GM21528 (cell line): Measurements from ENCODE around the gene BPIFB2.

Experiments
- ATAC-seq: cut with Tn5 transposase; IDR thresholded peaks from one replicate; pipeline ENCODE4 v1.9.1; 2021; ENCODE audit warnings: mild to moderate bottlenecking, moderate library complexity; ENCODE audit not compliant: unreplicated experiment, low FRiP score

Gene BPIFB2

DNA sequence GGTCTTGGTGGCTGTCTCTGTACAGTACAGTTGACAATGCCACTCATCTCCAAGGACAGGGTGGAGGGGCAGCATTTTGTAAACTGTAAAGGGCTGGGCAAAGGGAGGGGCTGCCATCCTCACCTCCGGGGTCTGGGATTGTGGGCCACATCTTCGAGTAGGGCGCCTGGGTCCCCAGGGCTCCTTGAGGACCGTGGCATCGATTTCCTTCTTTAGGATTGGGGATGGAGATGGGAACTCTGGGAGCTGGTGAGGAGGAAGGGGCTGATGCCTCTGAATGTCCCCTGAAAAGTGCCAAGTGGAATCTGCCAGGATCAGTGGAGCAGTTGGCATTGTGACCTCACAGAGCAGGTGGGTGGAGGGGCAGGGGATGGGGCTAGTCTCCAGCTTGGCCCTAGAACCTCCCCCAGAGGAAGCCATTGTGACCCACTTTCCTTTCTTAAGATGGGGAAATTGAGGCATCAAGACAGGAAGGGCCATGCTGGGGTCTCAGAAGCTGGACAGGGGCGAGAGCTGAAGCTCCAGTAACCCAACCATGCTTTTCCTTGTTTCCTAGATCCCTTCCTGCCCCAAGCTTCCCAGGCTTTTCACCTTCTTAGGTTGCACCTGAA lies 3.3 kb upstream of the BPIFB2 start, which contains the start of gene SUN5:
Gene SUN5 (minus strand): TSS at position 293 of the 611 bp plus-strand sequence. CDS start 93 bp downstream, at position 200.
- ATAC-seq: no peak

DNA sequence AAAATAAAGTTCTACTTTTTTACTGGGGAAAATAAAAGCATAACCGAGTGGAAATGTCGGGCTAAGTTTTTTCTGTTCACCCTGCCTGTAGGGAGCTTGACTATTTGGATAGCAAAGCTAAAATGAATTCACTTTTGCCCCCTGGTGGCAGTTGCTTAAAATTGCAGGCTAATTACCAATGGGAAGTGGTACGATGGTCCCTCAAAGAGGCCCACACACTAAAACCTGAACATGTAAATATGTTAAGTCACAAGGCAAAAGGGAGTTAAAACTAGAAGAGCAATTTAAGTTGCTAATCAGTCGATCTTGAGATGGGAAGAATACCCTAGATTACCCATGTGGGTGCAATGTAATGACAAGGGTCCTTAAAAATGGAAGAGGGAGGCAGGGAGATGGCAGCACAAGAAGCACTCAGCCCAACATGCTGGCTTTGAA lies 2.4 kb upstream of the BPIFB2 start:
- no peak for ATAC-seq

DNA sequence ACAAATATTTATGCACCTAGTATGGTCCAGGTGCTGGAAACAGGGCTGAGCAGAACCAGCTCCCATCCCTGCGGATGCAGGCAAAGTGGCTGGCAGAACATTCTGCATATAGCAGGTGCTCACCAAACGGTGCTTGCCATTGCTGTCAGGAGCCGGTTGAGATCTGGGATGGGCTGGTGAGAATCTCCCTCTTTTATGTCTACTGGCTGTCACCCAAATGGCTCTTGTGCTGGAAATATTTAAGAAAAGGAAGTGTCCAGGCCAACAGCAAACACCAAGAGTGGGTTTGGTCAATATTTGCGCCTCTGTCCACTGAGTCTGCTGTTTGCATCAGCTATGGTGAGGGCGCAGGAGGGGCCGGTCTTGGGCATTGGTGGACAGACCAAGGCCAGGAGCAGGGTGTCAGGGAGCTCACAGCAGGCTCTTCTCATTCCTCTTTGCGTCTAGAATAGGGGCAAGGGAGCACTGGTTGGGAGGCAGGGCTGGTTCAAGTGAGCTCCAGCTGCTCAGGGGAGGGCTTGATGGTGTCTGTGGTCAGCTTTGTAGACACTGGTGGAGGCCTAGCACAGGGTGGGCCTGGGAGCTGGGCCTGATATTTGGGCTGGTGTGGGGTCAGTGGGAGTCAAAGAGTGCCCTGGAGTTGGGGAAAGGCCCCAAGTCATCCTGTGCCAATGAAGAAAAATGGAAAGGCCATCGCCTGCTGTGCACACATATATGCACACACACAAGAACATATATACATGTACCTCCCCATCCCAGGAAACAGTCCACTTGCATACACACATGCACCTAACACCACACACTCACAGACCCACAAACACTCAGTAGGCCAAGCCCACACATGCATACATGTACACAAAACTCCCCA lies 1.4 kb upstream of the BPIFB2 start:
- no peak for ATAC-seq

DNA sequence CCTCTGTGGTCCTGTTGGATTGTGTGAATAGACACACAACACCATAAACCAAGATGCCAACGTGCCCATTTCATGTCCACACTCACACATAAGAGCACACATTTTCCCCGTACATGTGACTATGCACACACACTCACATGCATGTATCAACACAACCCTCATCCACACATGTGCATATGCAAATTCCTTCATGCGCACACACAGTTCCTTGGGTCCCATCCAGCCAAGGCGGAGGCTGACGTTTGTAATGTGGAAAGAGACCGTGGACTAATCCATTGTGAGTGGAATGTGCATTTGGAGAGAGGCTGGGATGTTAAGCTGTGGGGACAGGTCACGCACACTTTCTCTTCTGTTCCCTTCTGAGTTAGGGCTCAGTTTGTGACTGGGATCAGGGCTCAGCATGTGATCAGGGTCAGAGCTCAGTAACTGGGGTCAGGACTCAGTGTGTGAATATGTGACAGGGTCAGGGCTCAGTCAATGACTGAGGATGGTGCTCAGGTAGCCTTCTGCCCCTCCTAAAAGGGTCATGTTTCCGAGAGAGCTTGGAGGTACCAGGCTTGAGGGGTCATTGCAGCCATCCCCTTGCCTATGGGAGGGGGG lies 628 bp upstream of the BPIFB2 start:
- ATAC-seq: no peak

DNA sequence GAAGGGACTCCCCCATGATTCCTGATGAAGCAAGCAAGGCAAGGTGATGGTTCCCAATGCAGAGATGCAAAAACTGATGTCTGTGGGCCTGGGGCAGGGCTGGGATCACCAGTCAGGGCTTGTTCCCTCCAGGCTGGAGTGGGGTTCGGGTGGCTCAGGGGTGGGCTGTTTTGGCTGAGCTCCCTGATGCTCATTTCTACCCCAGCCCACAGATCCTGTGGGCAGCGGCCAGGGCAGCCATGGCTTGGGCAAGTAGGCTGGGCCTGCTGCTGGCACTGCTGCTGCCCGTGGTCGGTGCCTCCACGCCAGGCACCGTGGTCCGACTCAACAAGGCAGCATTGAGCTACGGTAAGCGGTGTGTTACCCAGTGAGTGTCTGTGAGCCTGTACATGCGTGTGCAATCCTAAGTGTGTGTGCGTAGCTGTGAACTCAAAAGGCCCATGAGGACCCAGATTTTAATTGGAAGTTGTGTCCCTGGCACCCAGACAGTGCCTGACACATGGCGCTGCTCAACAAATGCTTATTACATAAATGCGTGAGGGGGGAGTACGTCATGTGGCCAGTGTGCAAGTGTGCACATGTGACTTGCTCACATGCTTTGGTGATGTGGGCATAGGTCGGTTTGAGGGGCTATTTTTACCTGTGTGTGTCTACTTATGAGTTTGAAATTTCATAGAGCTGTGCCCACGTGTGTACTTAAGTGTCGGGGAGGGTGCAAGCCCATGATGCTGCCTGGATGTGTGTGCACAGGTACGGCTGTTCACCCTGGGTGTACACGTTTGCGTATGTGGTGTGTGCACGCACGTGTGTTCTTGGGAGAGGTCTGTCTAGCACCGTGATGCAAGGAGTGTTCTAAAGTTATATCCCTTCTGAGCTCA lies 1.1 kb downstream of the BPIFB2 start:
- no peak for ATAC-seq

DNA sequence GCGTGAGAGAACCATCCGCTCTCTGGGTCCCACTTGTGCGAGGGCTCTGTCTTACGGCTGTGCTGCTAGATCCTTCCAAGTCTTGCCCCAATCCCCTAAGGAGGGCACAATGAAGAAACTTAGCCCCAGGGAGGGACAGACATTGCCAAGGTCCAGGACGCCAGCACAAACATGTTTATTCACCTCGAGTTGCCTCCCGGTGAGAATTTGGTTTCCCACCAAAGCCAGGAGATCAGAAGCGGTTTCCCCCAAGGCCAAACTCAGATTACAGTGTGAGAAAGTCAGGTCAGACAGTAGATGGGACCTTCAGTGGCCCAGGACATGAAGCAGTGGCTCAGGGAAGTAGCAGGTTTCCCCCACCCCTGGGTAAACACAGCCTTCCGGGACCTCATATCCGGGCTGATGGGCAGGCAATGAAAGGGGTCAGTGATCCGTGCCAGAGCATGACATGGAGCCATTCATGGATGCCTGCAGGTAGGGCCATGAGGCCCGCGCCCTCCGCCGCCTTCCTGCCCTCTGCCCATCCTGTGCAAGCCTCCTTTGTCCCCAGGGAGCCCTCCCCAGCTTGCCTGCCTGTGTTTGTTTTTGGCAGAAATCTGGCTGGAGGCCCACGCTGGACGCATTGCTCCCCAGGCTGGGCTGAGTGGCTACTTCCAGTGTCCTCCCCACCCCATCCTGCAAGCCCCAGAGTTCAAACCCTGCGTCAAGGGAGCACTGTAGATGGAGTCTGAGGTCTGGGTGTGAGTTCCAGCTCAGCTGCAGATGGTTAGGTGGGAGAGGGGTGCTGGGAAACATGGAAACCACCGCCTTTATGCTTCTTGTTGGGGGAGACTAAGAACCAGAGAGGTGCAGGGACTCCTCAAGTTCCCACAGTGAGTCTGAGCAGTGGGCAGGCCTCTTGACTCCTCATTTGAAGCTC lies 2.0 kb downstream of the BPIFB2 start:
- no peak for ATAC-seq

DNA sequence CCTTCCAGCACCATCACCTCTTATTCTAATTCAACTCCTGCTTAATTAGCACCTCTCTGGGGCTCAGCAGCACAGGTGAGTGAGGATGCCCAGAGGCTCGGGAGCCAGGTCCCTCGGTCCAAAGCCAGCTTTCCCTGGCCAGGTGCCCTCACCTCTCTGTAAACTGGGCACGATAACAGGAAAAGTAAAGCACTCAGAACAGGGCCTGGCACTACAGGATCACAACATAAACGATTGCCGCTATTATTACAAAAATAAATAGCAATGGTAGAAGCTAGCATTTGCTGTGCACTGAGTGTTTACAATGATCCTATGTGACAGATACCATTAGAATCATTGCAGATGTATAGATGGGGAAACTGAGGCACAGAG lies 2.6 kb downstream of the BPIFB2 start:
- ATAC-seq: no peak

DNA sequence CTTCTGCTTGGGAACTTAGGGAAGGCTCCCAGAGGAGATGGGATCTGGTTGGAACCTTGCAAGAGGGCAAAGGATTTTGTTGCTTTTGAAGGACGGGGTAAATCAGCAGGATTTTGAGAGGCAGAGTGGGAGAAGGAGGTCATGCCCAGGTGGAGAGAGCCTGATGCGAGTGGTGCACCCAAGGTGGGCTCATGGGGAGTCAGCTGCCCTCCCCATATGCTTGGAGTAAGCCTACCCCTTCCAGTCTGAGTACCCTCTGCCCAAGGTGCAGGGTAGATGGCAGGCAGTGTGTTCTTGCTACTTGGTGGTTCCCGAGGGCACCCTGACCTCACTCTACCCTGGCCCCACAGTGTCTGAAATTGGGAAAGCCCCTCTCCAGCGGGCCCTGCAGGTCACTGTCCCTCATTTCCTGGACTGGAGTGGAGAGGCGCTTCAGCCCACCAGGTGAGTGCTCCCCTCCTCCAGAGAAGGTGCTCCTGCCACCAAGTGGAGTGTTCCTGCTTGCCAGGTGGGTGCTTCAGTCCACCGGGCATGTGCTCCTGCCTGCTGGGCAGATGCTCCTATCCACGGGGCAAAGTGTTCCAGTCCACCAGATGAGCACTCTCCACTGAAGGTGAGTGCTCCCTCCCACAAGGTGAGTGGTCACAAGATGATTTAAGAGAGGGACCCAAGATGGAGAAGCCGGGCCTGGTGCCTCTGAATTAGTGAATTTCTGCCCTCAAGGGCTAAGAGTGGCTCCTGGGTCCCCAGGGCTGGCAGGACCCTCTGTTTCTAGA lies 3.4 kb downstream of the BPIFB2 start:
- ATAC-seq: no peak

DNA sequence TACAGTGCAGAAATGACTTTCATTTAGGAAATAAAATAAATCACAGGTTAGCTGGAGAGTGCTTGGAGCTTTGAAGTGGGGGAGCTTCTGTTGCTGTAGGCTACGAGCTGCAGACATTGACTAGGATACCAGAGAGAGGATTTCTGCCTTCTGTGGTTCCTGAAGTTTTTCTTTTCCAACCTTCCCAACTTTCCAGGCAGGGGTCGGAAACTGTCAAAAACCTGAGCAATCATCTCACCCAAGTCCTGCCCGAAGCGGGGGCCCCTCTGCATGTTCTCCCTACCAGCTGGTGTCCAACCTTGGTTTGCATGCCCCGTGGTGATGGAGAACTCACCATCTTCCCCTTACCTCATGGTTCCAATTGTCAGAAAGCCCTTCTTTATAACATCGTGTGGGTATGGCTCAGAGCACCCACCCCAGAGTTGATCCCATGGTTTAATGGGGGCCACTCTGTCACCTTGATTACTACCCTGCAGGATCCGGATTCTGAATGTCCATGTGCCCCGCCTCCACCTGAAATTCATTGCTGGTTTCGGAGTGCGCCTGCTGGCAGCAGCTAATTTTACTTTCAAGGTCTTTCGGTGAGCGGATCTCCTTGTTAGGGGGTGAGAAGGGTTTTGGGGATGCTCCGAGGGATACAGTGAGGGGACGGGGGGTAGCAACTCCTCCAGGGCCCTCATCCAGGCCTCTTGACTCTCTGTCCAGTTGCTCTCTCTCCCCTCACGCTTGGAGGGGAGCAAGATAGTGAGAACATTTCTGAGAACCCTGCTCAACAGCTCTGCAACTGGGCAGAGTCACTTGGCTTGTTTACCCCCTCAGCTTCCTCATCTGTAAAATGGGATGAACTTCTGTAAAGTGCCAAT lies 5.1 kb downstream of the BPIFB2 start:
- no peak for ATAC-seq

DNA sequence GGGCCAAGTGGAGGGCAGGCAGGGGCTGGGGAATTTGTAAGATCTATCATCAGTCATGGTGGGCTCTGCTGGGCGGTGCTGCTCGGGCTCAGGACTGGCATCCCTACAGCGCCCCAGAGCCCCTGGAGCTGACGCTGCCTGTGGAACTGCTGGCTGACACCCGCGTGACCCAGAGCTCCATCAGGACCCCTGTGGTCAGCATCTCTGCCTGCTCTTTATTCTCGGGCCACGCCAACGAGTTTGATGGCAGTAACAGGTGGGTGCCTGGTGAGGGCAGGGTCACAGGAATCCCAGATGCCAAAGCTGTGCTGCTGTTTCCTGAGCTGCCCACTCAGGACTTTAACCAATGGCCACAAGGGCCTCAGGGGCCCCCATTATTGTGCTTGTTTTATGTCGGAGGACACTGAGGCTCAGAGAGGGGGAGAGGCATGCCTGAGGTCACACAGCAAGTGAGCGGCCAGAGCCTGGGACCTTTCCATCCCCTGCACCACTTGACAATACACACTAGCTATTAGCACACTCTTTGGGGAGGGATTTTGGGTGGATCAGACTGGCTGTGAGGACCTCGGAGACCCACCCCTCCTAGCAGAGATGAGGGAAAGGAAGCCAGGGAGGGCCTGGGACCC lies 6.3 kb downstream of the BPIFB2 start:
- no peak for ATAC-seq

DNA sequence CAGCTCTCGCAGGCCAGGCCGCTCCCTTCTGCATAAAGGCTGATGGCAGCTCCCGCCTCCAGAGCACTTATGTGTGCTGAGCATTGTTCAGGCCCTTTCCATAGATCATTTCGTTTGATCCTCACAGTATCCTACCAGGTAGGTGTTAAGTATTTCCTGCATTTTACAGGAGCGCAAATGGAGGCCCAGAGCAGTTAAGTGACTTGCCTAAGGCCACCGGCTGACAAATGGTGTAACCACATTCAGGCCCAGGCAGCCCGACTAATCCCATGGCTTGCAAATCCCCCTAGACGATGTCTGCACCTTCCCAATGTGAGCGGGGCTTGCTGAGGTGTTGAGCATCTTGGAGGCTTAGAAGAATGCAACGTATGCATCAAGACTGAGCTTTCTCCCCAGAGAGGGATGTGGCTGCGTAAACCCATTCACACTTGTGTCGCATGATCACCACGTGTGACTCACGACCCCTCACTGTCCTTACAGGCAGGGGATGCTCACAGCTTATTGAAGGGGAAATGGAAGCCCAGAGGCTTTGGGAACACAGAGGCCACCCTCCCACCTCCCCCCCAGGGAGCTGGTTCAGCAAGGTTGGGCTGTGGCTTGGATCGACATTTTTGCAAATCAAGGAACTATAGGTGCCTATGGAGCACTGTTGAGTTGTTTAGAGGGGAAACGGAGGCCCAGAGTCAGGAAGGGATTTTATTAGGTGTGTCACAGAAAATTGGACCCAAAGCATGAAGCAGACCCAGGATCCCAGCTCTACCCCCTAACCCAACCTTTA lies 7.0 kb downstream of the BPIFB2 start:
- ATAC-seq: no peak

DNA sequence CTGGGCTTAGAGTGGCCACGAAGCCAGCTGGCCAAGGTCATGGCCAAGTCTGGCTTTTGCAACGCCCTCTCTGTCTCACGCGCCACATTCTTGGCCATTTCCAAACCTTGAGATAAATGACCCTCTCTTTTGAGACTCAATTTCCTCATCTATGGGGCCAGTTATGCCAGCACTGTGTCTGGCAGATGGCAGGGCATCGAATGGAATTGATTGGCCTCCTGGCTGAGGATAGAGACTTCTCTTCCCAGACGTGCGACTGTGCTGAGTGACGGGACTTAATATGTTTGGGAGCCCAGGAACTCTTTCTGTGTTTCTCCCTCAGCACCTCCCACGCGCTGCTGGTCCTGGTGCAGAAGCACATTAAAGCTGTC lies 7.6 kb downstream of the BPIFB2 start:
- ATAC-seq: no peak

DNA sequence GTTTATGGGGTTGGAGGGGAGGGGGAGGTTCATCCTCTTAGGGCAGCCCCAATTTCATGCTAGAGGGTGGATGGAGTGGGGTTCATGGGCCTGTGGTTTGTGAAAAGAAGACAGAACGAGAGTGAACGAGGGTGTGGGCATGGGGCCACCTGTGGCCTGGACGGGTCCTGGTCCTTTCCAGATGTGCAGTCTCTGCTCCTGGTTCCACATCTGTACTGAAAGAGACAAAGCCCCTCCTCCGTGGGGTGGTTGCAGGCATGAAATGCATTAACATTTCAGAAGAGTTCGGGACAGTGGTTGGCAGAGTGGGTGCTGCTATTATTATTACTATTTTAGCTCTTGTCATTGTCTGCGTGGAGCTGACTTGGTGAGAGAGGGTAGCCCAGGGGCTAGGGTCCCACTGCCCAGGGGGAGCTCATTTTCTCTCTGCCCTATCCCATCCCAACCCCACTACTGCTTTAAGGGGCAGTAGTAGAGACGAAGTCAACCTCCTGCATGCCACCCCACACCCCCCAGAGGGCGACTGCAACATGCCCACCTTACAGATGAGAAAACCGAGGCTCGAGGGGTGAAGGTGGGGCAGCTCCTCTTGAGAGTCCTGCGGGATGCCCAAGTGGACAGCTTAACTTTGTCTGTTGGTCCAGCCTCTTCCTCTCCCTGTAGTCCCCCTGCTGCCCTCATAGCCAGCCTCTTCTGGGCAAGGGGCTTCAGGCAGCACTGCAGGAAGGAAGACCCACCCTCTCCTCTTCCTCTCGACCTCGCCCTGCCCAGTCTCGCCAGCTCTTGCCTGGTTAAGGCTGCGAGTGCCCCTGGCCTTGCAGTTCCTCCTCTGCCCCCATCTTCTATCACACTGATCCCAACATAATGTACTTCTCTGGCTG lies 8.4 kb downstream of the BPIFB2 start:
- ATAC-seq: no peak

DNA sequence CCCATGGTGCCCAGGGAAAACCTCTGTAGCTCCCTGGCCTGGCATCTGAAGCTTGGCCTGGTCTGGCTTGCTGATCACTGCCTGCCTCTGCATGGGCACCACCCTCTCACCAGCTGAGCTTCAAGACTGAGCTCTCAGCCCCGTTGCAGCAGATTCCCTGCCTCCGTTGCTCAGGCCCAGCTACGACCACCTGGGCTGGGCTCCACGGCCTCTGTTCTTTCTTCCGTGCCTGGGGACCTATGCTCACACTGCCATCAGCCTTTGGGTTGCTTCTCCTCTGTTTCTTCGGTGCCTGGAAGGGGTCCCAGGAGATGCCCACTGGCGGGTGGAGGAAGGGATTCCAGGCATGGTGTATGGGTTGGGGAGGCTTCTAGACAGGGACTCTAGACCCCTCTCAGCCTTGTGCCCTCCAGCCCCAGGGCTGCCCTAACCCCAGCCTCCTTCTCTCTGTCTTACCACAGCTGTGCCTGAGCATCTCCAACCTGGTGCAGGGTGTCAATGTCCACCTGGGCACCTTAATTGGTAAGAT lies 9.1 kb downstream of the BPIFB2 start:
- ATAC-seq: no peak

DNA sequence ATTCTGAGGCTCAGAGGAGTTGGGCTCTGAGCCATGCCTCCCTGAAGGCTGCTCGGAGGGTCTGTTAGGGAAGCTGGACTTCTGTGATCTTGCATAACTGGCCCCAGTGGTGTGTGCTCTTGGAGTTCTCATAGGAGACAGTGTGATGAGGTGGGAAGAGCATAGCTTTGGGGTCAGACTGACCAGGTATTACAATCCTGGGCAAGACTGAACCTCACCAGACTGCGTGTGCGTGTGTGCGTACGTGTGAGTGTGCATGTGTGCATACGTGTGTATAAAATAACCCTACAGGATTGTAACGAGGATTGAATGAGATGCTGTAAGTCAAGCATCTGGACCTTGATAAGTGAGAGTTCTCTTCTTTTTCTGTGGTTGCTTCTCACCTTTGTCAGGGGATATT lies 10.0 kb downstream of the BPIFB2 start:
- ATAC-seq: no peak
